ENCODE data around the gene SMG7. TPM values are rescaled to one million over a fixed set of nuclear protein-coding genes. Genes with fewer than 3 reads are reported as not detected.

Gene SMG7
- total RNA-seq, 4 donors from 2014 or later = 27.7 to 34.7 (median 32.7) TPM

DNA sequence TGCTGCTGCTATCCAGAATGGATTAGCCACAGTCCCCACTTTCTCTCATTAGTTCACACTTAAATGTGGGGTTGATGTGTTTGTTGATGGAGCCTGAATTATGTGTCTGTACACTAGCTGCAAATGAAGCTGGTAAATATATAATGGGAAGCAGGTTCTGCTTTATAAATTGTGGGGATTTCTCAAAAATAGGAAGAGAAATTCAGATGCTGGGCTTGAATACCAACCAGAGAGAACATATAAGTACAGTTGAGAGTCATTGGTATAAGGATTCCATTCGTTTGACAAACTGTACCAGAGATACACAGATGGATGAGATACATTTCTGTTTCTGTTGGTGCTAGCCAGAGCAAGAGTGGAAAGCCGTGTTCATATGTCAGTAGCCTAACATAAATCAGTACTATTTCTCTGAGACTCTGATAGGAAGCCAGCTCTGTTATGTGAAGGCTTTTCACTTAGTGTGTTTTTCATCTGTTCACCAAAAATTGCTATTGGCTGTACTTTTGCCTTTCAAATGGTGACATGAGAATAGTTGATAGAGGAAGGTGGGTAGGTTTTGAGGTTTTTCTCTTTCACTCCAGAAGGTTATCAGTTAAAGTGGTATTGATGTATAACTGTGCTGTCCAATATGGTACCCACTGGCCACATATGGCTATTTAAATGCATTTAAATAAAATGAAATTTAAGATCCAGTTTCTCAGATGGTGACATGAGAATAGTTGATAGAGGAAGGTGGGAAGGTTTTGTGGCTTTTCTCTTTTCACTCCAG lies 15.6 kb downstream of the SMG7 start:
- no peaks in the 10 kb centered on the region for H3K27me3 ChIP-seq
- no peak for DNase-seq (ENCODE audit: extremely low spot score)
- no peaks in the 10 kb centered on the region for H3K9me3 ChIP-seq
- H3K27ac ChIP-seq (replicated peaks in 1 of 4) = no peak overlapping the region
- H3K4me1 ChIP-seq = peaks cover 0 to 8% (median 0%) of the 10 kb centered on the region in 4 donors
- intact Hi-C loops (cut with DNase I) = no loop called here
- no peaks in the 10 kb centered on the region for H3K36me3 ChIP-seq
- 84% methylated on average over 2 of the region's 2 CpGs for WGBS
- no peak for TF ChIP-seq POLR2AphosphoS5 (IDR thresholded peaks at IDR 0.05)
- TF ChIP-seq EP300 (IDR thresholded peaks at IDR 0.05) = no peak
- TF ChIP-seq, protein P1, sequence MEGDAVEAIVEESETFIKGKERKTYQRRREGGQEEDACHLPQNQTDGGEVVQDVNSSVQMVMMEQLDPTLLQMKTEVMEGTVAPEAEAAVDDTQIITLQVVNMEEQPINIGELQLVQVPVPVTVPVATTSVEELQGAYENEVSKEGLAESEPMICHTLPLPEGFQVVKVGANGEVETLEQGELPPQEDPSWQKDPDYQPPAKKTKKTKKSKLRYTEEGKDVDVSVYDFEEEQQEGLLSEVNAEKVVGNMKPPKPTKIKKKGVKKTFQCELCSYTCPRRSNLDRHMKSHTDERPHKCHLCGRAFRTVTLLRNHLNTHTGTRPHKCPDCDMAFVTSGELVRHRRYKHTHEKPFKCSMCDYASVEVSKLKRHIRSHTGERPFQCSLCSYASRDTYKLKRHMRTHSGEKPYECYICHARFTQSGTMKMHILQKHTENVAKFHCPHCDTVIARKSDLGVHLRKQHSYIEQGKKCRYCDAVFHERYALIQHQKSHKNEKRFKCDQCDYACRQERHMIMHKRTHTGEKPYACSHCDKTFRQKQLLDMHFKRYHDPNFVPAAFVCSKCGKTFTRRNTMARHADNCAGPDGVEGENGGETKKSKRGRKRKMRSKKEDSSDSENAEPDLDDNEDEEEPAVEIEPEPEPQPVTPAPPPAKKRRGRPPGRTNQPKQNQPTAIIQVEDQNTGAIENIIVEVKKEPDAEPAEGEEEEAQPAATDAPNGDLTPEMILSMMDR (IDR thresholded peaks at IDR 0.05) = no peak
- TF ChIP-seq POLR2A (IDR thresholded peaks at IDR 0.05; ENCODE audit: low read depth) = no peak
- no peak overlapping the region for H3K4me3 ChIP-seq

DNA sequence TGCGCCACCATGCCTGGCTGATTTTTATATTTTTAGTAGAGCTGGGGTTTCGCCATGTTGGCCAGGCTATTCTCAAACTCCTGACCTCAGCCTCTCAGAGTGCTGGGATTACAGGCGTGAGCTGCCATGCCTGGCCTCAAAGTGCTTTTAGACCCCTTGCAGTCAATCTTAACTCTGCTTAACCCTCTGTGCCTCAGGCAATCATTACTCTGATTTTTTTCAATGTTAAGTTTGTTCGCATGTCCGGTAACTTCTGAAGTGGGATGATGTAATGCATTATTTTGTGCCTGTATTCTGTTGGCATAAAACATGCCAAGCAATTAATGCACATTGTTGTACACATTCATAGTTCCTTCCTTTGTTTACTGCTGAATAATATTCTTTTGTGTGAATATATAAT lies 18.6 kb downstream of the SMG7 start:
- no peaks in the 10 kb centered on the region for H3K27me3 ChIP-seq
- H3K36me3 ChIP-seq = no peaks in the 10 kb centered on the region
- no peak for DNase-seq (ENCODE audit: extremely low spot score)
- H3K27ac ChIP-seq (replicated peaks in 1 of 4) = no peak overlapping the region
- 82% methylated on average over 5 of the region's 5 CpGs for WGBS
- no peak overlapping the region for H3K4me3 ChIP-seq
- no peaks in the 10 kb centered on the region for H3K9me3 ChIP-seq
- H3K4me1 ChIP-seq = peaks cover 0 to 7% (median 0%) of the 10 kb centered on the region in 4 donors
- TF ChIP-seq, protein P1 (IDR thresholded peaks at IDR 0.05) = no peak
- intact Hi-C loops (cut with DNase I) = no loop called here

DNA sequence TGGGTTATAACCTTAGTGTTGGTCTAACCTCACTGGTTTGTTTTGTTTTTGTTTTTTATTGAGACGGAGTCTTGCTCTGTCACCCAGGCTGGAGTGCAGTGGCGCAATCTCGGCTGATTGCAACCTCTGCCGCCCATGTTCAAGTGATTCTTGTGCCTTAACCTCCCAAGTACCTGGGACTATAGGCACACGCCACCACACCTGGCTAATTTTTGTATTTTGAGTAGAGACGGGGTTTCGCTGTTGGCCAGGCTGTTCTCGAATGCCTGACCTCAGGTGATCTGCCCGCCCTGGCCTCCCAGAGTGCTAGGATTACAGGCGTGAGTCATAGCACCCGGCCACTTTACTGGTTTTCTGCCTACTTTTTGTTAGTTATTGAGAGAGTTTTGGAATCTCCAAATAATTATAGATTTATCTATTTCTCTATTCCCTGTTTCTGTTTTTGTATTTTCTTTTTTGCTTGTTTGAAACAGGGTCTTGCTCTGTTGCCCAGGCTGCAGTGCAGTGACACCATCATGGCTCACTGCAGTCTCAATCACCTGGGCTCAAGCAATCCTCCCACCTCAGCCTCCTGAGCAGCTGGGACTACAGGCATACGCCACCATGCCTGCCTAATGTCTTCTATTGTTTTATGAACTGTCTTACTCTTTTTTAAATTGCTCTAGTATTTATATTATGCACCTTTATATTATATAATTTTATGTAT lies 21.4 kb downstream of the SMG7 start:
- 92% methylated on average over 12 of the region's 12 CpGs for WGBS
- Histone ChIP-seq H3K27me3 (no peaks in the 10 kb centered on the region), H3K36me3 (no peaks in the 10 kb centered on the region), H3K9me3 (no peaks in the 10 kb centered on the region), H3K4me1 (peaks cover 0 to 10% (median under 1%) of the 10 kb centered on the region in 4 donors), H3K27ac (replicated peaks in 1 of 4) (no peak overlapping the region), H3K4me3 (no peak overlapping the region)
- no peak for TF ChIP-seq POLR2A (IDR thresholded peaks at IDR 0.05; ENCODE audit: low read depth)
- TF ChIP-seq, protein P1 (IDR thresholded peaks at IDR 0.05) = no peak
- TF ChIP-seq EP300 (IDR thresholded peaks at IDR 0.05) = no peak
- no peak for TF ChIP-seq POLR2AphosphoS5 (IDR thresholded peaks at IDR 0.05)
- no peak for DNase-seq (ENCODE audit: extremely low spot score)
- intact Hi-C loops (cut with DNase I) = no loop called here

DNA sequence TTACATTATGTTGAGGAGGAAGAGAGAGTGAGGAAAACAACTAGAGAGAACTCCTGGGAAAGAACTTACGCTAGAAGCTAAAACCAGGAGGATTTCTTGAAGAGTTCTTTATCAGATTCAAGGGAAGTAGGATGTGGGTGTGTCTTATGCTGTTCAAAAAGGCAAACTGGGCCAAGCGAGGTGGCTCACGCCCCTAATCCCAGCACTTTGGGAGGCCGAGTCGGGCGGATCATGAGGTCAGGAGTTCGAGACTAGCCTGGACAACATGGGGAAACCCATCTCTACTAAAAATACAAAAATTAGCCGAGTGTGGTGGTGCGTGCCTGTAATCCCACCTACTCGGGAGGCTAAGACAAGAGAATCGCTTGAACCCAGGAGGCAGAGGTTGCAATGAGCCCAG lies 23.1 kb downstream of the SMG7 start:
- DNase-seq (ENCODE audit: extremely low spot score) = no peak
- 89% methylated on average over 11 of the region's 11 CpGs for WGBS
- intact Hi-C loops (cut with DNase I) = no loop called here

More for the DNA sequence above, 23.1 kb downstream of the SMG7 start:
- Histone ChIP-seq H3K4me1 (peaks cover 0 to 14% (median 5%) of the 10 kb centered on the region in 4 donors), H3K4me3 (no peak overlapping the region), H3K27ac (replicated peaks in 1 of 4) (no peak overlapping the region), H3K9me3 (no peaks in the 10 kb centered on the region), H3K27me3 (no peaks in the 10 kb centered on the region), H3K36me3 (no peaks in the 10 kb centered on the region)
- no peak for TF ChIP-seq POLR2AphosphoS5 (IDR thresholded peaks at IDR 0.05)
- TF ChIP-seq EP300 (IDR thresholded peaks at IDR 0.05) = no peak
- no peak for TF ChIP-seq POLR2A (IDR thresholded peaks at IDR 0.05; ENCODE audit: low read depth)
- TF ChIP-seq, protein P1 (IDR thresholded peaks at IDR 0.05) = no peak

Data from esophagus muscularis mucosa (tissue), 4 donors.